Measurements from ENCODE around the gene CCDC9. TPM values are rescaled to one million over a fixed set of nuclear protein-coding genes. Genes with fewer than 3 reads are reported as not detected.
A peak's percentile ranks its signal among the peaks of the same experiment; 100 is the strongest.

Gene CCDC9
- total and polyA plus RNA-seq, 2 experiments from 2014 or later = 21.9 to 22.5 TPM

DNA sequence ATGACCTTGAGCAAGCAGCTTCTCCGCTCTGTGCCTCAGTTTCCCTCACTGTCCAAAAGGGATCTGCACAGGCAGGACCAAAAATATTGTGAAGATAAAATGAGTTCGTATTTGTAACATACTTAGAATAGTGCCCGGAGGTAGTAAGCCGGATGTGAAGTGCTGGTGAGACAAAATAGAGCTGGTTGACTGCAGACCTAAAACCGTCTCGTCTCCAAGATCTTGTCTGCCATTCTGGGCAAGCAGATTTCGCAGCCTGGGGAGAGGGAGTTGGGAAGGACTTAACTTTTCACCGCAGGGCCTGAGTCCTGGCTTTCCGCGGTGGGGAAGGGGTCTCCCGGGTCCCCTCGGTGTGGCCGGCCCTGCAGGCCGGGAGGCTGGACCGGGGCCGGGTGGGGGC, 17.2 kb upstream of the CCDC9 start:
- no peaks in the 10 kb centered on the region for H3K36me3 ChIP-seq
- no peaks in the 10 kb centered on the region for H3K9me3 ChIP-seq (ENCODE audit: low read depth)
- no peak overlapping the region for H3K27ac ChIP-seq
- peaks cover 42% of the 10 kb centered on the region for H3K27me3 ChIP-seq
- H3K4me3 ChIP-seq = peak overlapping the region; percentile 17
- TF ChIP-seq, protein P1, sequence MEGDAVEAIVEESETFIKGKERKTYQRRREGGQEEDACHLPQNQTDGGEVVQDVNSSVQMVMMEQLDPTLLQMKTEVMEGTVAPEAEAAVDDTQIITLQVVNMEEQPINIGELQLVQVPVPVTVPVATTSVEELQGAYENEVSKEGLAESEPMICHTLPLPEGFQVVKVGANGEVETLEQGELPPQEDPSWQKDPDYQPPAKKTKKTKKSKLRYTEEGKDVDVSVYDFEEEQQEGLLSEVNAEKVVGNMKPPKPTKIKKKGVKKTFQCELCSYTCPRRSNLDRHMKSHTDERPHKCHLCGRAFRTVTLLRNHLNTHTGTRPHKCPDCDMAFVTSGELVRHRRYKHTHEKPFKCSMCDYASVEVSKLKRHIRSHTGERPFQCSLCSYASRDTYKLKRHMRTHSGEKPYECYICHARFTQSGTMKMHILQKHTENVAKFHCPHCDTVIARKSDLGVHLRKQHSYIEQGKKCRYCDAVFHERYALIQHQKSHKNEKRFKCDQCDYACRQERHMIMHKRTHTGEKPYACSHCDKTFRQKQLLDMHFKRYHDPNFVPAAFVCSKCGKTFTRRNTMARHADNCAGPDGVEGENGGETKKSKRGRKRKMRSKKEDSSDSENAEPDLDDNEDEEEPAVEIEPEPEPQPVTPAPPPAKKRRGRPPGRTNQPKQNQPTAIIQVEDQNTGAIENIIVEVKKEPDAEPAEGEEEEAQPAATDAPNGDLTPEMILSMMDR (IDR thresholded peaks at IDR 0.05; ENCODE audit: low read depth, low read length) = no peak
- H3K4me1 ChIP-seq (ENCODE audit: low read depth) = no peaks in the 10 kb centered on the region
- no peak for DNase-seq (ENCODE audit: low read depth in 1 of 2, low spot score in 1 of 2)

- TF ChIP-seq, protein P1 (IDR thresholded peaks at IDR 0.05; ENCODE audit: low read depth, low read length) = no peak
- Histone ChIP-seq H3K27me3 (peaks cover 42% of the 10 kb centered on the region), H3K27ac (no peak overlapping the region), H3K9me3 (ENCODE audit: low read depth) (no peaks in the 10 kb centered on the region), H3K36me3 (no peaks in the 10 kb centered on the region), H3K4me1 (ENCODE audit: low read depth) (no peaks in the 10 kb centered on the region), H3K4me3 (peak overlapping the region; percentile 17)
- peak; percentile 59 to 65 for DNase-seq (ENCODE audit: low read depth in 1 of 2, low spot score in 1 of 2)
Measured at GRCh38 chr19:47239610-47240296, 16.6 kb upstream of the CCDC9 start.

DNA sequence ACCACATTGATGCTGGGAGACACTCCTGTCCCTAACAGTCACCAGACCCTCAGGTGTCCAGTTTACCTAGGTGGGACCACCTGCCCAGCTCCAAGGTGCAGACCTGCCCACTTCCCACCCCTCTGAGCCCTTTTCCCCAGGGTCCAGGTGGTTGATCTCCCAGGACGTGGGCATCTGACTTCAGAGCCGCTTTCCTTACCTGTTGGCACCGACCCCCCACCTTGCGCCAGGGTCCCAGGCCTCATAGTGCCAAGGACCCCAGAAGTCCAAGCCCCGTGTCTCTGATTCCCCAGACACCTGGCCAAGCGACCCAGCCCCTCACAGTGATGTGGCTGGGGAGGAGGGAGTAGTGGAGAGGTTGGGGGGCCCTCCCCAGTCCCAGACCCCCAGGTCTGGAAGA, 15.8 kb upstream of the CCDC9 start:
- H3K4me1 ChIP-seq (ENCODE audit: low read depth) = no peaks in the 10 kb centered on the region
- TF ChIP-seq, protein P1 (IDR thresholded peaks at IDR 0.05; ENCODE audit: low read depth, low read length) = no peak
- no peaks in the 10 kb centered on the region for H3K36me3 ChIP-seq
- H3K9me3 ChIP-seq (ENCODE audit: low read depth) = no peaks in the 10 kb centered on the region
- H3K4me3 ChIP-seq = no peak overlapping the region
- DNase-seq (ENCODE audit: low read depth in 1 of 2, low spot score in 1 of 2) = no peak
- H3K27ac ChIP-seq = no peak overlapping the region
- peaks cover 42% of the 10 kb centered on the region for H3K27me3 ChIP-seq

- Histone ChIP-seq H3K4me1 (ENCODE audit: low read depth) (no peaks in the 10 kb centered on the region), H3K27me3 (peaks cover 42% of the 10 kb centered on the region), H3K27ac (no peak overlapping the region), H3K9me3 (ENCODE audit: low read depth) (no peaks in the 10 kb centered on the region), H3K36me3 (no peaks in the 10 kb centered on the region), H3K4me3 (no peak overlapping the region)
- TF ChIP-seq, protein P1 (IDR thresholded peaks at IDR 0.05; ENCODE audit: low read depth, low read length) = no peak
- DNase-seq (ENCODE audit: low read depth in 1 of 2, low spot score in 1 of 2) = peak; percentile 38 to 82
Measured at GRCh38 chr19:47240996-47241918, 15.1 kb upstream of the CCDC9 start.

DNA sequence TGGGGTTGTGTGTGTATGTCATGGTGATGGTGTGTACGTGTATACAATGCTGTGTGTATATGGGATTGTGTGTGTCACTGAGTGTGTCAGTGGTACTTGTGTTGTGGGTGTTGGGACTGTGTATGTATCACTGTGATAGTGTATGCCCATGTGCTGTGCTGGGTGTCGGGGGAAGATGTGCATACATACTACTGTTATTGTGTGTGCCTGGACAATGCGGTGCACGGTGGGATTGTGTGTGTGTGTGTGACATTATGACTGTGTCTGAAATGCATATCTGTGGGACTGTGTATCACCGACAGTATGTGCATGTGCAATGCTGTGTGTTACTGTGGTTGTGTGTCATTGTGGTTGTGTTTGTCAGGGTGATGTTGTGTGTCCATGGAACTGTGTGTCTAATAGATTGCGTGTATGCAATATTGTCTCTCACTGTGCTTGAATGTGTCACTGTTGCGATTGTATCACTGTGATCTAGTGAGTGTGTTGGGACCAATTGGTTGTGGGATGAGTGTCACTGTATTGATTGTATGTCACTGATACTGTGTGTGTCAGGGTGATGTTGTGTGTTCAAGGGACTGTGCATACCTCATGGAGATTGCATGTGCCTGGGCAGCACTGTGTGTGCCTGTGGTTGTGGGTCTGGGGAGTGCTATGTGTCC, 14.3 kb upstream of the CCDC9 start:
- TF ChIP-seq, protein P1 (IDR thresholded peaks at IDR 0.05; ENCODE audit: low read depth, low read length) = no peak
- Histone ChIP-seq H3K9me3 (ENCODE audit: low read depth) (no peaks in the 10 kb centered on the region), H3K27ac (no peak overlapping the region), H3K27me3 (peaks cover 42% of the 10 kb centered on the region), H3K4me1 (ENCODE audit: low read depth) (no peaks in the 10 kb centered on the region), H3K4me3 (no peak overlapping the region), H3K36me3 (no peaks in the 10 kb centered on the region)
- DNase-seq (ENCODE audit: low read depth in 1 of 2, low spot score in 1 of 2) = no peak
